ENCODE data around the gene GRIN3A. TPM values are rescaled to one million over a fixed set of nuclear protein-coding genes. Genes with fewer than 3 reads are reported as not detected.
"Not testable (repeated sequence)": the region's sequence is repeated elsewhere in the genome, so short reads cannot be mapped to it uniquely, and the experiment has no call there.

The GRIN3A gene
- total RNA-seq, 3 donors from 2014 or later (not counting 1 experiment from before 2014, with no cell fraction given), result not detected

DNA sequence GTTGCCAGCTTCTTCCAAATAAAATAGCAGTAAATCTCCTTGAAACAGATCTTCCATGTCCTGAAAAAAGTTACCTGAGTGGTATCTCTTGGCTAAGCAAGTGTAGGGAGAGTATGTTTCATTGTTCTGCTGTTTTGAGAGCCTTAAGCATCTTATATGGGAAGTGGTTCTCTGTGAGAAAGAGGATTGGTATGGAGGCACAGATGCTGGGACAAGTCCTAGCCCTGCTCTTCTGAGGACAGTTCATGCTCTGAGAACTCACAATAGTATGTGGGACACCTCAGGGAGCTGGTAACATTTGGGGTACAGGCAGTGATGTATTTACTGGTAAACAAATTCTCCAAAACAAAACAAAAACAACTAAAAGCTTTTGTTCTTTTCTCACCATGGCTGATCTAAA is 145.7 kb downstream of the GRIN3A start:
- H3K9me3 ChIP-seq (ENCODE audit: control insufficient read depth, insufficient read depth, low read length), result no peaks in the 10 kb centered on the region
- intact Hi-C loops (cut with micrococcal nuclease), result no loop called here
- no peaks in the 10 kb centered on the region for H3K4me1 ChIP-seq (ENCODE audit: control insufficient read depth, insufficient read depth, low read length)
- TF ChIP-seq, protein P1, sequence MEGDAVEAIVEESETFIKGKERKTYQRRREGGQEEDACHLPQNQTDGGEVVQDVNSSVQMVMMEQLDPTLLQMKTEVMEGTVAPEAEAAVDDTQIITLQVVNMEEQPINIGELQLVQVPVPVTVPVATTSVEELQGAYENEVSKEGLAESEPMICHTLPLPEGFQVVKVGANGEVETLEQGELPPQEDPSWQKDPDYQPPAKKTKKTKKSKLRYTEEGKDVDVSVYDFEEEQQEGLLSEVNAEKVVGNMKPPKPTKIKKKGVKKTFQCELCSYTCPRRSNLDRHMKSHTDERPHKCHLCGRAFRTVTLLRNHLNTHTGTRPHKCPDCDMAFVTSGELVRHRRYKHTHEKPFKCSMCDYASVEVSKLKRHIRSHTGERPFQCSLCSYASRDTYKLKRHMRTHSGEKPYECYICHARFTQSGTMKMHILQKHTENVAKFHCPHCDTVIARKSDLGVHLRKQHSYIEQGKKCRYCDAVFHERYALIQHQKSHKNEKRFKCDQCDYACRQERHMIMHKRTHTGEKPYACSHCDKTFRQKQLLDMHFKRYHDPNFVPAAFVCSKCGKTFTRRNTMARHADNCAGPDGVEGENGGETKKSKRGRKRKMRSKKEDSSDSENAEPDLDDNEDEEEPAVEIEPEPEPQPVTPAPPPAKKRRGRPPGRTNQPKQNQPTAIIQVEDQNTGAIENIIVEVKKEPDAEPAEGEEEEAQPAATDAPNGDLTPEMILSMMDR (IDR thresholded peaks at IDR 0.05), result no peak
- no peak overlapping the region for H3K27ac ChIP-seq (ENCODE audit: low read length)
- ATAC-seq (no peak), DNase-seq (no peak)
- no peak overlapping the region for H3K4me3 ChIP-seq (ENCODE audit: low read length)
- Mint-ChIP-seq H3K27ac (no peak overlapping the region), H3K27me3 (ENCODE audit: low read depth in 2 of 2) (no peaks in the 10 kb centered on the region), H3K4me1 (no peaks in the 10 kb centered on the region), H3K9me3 (no peaks in the 10 kb centered on the region), H3K36me3 (no peaks in the 10 kb centered on the region), H3K4me3 (no peak overlapping the region)
- no peaks in the 10 kb centered on the region for H3K36me3 ChIP-seq (ENCODE audit: control insufficient read depth, insufficient read depth, low read length)
- no peaks in the 10 kb centered on the region for H3K27me3 ChIP-seq (ENCODE audit: control insufficient read depth, insufficient read depth, low read length)

DNA sequence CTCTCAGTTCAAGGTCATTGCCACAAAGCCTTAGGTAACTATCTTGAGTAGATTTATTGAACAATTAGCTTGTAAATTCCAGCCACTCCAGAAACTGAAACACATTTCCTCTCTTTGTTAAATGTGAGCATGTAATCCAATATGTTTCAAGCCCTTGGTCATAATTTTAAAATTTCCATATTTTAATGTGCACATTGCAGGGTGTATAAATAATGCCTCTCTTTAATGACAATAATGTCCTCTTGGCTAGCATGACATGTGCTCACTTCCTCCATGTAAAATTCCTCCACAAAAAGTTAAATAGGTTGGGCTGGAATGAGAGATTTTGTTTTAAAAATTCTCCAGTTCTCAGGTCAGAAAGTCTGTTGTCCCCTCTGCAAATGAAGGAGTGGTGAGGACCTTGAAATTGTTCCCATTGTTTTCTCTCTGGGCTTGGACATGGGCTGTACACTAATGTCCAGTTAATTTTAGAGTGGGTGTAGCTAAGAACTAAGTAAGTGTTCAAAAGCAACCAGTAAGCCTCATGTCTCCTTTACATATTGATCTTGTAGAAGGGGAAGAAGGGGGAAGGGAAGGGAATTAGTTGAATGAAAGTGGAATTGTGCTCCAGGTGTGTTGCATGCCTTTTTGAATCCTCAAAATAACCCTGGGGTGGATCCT is 146.5 kb downstream of the GRIN3A start:
- Mint-ChIP-seq H3K27ac (no peak overlapping the region), H3K4me1 (no peaks in the 10 kb centered on the region), H3K36me3 (no peaks in the 10 kb centered on the region), H3K9me3 (no peaks in the 10 kb centered on the region), H3K4me3 (no peak overlapping the region), H3K27me3 (ENCODE audit: low read depth in 2 of 2) (no peaks in the 10 kb centered on the region)
- Histone ChIP-seq H3K27ac (ENCODE audit: low read length) (no peak overlapping the region), H3K27me3 (ENCODE audit: control insufficient read depth, insufficient read depth, low read length) (no peaks in the 10 kb centered on the region), H3K4me3 (ENCODE audit: low read length) (no peak overlapping the region), H3K9me3 (ENCODE audit: control insufficient read depth, insufficient read depth, low read length) (no peaks in the 10 kb centered on the region), H3K4me1 (ENCODE audit: control insufficient read depth, insufficient read depth, low read length) (no peaks in the 10 kb centered on the region), H3K36me3 (ENCODE audit: control insufficient read depth, insufficient read depth, low read length) (no peaks in the 10 kb centered on the region)
- no peak for DNase-seq
- ATAC-seq, result no peak
- intact Hi-C loops (cut with micrococcal nuclease), result no loop called here
- TF ChIP-seq, protein P1 (IDR thresholded peaks at IDR 0.05), result no peak

GRCh38 chr9:101590901-101591300 is 147.5 kb downstream of the GRIN3A start:
- DNase-seq (no peak), ATAC-seq (no peak)
- H3K4me3 ChIP-seq (ENCODE audit: low read length), result no peak overlapping the region
- H3K27me3 ChIP-seq (ENCODE audit: control insufficient read depth, insufficient read depth, low read length), result no peaks in the 10 kb centered on the region
- no peak overlapping the region for H3K27ac ChIP-seq (ENCODE audit: low read length)
- intact Hi-C loops (cut with micrococcal nuclease), result no loop called here
- H3K36me3 ChIP-seq (ENCODE audit: control insufficient read depth, insufficient read depth, low read length), result no peaks in the 10 kb centered on the region
- H3K9me3 ChIP-seq (ENCODE audit: control insufficient read depth, insufficient read depth, low read length), result no peaks in the 10 kb centered on the region
- Mint-ChIP-seq H3K4me1 (no peaks in the 10 kb centered on the region), H3K9me3 (no peaks in the 10 kb centered on the region), H3K27ac (no peak overlapping the region), H3K4me3 (no peak overlapping the region), H3K36me3 (no peaks in the 10 kb centered on the region), H3K27me3 (ENCODE audit: low read depth in 2 of 2) (no peaks in the 10 kb centered on the region)
- TF ChIP-seq, protein P1 (IDR thresholded peaks at IDR 0.05), result no peak
- H3K4me1 ChIP-seq (ENCODE audit: control insufficient read depth, insufficient read depth, low read length), result no peaks in the 10 kb centered on the region
- 90% methylated on average over 3 of the region's 3 CpGs for WGBS (ENCODE audit: insufficient coverage)

GRCh38 chr9:101590074-101590473 is 148.4 kb downstream of the GRIN3A start:
- ATAC-seq; H3K36me3 Mint-ChIP-seq; H3K27me3 Mint-ChIP-seq (ENCODE audit: low read depth in 2 of 2); H3K9me3 Mint-ChIP-seq; H3K27me3 ChIP-seq (ENCODE audit: control insufficient read depth, insufficient read depth, low read length); H3K4me1 Mint-ChIP-seq; H3K27ac Mint-ChIP-seq; H3K9me3 ChIP-seq (ENCODE audit: control insufficient read depth, insufficient read depth, low read length); H3K4me1 ChIP-seq (ENCODE audit: control insufficient read depth, insufficient read depth, low read length); H3K27ac ChIP-seq (ENCODE audit: low read length); H3K4me3 ChIP-seq (ENCODE audit: low read length); H3K4me3 Mint-ChIP-seq; intact Hi-C loops (cut with micrococcal nuclease); DNase-seq; H3K36me3 ChIP-seq (ENCODE audit: control insufficient read depth, insufficient read depth, low read length): not testable (repeated sequence)
- WGBS (ENCODE audit: insufficient coverage), result 98% methylated on average over 4 of the region's 6 CpGs
